HG03175 (cell line): ENCODE data around the gene C5orf58.
"Not testable (repeated sequence)": the region's sequence is repeated elsewhere in the genome, so short reads cannot be mapped to it uniquely, and the experiment has no call there.

ENCODE experiments used
- ATAC-seq: cut with Tn5 transposase; IDR thresholded peaks from one replicate; pipeline ENCODE4 v1.9.1; 2021; ENCODE audit warnings: mild to moderate bottlenecking, moderate library complexity; ENCODE audit not compliant: unreplicated experiment

C5orf58 gene

GRCh38 chr5:170223360-170223759 lies 9.4 kb upstream of the C5orf58 start:
- ATAC-seq = no peak

DNA sequence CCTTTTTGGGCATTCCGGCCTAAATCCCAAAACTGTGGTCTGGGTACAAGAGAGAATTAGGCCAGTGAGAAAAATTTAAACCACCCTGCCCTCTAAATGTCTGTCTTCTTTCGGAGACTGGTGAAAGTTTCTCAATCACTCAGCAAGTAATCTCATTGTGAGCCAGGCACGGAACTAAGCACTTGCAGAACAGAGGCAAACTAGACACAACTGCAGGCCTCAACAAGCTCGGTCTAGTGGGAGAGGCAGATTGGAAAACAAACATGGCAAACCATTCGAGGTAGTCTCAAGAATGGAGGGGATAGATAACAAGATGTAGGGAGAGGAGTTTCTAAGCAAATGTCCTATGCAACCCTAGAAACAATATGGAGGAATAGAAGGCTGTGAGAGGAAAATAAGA lies 8.9 kb upstream of the C5orf58 start:
- ATAC-seq = no peak

- no peak for ATAC-seq
Observed at GRCh38 chr5:170225326-170226128, 7.3 kb upstream of the C5orf58 start.

DNA sequence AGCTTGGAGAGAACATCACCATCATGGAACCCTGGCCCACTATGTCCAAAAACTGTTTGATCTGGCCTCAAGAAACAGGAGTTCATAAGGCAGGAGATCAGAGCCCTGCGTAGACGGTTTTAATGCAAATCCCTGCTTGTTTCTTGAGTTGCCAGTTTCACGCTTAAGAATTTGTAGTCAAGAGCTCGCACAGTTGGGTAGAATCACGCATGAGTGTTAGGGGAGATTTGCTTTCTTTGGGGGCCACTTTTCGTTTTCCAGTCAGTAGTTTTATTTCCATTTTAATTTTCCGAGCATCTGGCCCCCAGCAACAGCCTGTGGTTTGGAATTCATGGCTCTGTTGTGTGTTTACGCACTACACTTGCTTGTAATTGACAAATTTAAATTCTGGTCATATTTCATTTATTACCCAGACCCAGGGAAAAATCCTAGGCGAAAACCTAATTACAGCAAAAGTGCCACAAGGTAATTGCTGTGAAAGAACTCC lies 6.6 kb upstream of the C5orf58 start:
- no peak for ATAC-seq

GRCh38 chr5:170226661-170227060 lies 6.1 kb upstream of the C5orf58 start:
- ATAC-seq = no peak

DNA sequence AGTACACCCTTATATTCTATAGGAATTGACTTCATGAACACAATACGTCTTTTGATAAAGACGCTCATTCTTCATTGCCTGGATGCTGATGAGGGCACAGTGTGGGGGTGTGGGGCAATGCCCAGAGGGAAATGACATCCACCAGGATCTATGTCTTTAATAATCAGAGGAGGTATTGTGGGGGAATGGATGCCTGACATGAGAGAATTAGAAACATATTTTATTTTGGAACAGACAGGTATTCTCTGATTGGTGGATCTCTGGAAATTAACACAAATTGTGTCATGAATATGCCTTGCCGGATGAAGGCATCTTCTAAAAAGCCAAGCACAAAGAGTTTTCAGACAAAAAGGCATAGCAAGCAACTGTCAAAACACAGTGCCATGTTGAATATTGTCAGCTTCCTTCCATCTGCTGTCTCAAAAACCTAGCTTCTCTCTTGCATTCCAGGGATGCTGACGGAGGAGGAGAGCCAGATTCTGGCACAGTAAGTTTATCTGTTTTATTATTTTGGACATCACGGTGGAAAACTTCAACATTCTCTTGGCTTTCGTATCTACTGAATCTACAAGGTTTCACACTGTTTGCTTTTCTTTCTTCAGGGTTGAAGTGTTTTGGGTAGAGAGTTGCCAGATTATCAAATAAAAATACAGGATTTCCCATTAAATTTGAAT lies 3.9 kb upstream of the C5orf58 start:
- ATAC-seq = no peak

DNA sequence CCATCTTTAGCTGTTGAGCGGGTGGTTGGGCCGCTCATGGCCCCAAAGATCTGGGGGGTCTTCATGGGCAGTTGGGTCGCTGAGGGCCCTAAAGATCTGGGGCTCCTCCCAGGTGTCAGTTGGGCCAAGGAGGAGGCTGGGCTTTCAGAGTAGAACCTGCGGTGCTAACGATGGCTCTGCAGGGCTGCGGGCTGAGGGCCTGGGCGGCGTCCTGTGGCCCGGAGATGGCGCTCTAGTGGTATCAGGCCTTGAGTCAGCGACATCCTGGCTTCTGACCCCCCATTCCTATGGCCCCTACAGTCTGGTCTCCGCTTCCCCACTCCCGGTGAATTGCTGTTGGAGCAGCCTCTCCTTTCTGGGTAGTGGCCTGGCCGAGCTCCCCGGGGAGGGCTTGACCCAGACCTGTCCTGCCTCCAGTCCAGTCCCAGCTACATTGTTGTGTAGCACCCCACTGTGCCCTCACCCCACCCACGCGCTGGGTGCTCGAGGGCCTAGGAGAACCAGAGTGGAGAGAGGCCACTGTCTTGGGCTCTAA lies 640 bp downstream of the C5orf58 start:
- ATAC-seq = no peak

DNA sequence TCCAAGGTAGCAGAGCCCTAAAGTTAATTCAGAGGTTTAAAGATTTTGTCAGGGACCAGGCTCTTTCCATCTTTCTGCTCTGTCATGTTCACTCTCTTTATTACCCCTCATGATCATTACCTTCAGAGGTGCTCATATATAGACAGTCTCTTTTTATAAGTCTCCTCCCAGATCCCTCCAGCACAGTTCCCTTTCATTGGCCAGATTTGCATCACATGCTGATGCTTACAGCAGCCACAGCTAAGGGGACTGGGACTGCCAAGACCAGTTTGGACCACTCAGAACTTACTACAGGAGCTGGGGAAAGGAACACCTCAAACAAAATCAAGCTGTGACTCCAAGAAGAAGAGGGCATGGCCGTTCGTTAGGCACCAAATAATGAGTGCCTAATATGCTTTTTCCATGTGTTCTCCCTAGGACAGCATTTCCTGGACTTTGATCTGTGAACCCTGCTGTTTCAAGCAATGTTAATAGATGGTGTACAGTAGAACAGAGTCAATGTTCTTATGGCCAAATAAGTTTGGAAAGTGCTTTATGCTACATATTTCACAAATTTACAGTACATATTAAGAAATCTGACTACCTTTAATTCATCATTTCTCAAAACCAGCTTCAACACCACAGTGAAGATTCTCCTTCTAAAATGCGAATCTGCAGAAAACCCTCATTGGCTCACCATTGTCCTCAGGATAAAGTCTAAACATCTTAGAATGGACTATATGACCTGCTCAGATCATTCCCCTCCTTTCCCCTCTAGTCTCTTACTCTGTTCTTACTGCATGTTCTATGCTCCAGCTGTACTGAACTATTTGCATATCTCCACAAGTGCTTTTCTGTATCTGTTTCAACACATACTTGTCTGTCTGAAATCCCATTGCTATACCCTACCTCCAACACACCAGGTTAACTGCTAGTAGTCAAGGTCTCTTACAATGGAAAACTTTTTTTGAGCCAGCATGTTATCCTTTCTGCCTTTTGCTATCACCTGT lies 3.4 kb downstream of the C5orf58 start:
- ATAC-seq = no peak

- ATAC-seq = no peak
Observed at GRCh38 chr5:170238456-170239196, 5.8 kb downstream of the C5orf58 start.

DNA sequence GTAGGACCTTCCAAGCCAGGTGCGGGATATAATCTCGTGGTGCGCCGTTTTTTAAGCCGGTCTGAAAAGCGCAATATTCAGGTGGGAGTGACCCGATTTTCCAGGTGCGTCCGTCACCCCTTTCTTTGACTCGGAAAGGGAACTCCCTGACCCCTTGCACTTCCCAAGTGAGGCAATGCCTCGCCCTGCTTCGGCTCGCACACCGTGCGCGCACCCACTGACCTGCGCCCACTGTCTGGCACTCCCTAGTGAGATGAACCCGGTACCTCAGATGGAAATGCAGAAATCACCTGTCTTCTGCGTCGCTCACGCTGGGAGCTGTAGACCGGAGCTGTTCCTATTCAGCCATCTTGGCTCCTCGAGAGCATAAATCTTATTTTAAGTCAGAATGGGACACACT lies 12.7 kb downstream of the C5orf58 start:
- ATAC-seq = not testable (repeated sequence)

DNA sequence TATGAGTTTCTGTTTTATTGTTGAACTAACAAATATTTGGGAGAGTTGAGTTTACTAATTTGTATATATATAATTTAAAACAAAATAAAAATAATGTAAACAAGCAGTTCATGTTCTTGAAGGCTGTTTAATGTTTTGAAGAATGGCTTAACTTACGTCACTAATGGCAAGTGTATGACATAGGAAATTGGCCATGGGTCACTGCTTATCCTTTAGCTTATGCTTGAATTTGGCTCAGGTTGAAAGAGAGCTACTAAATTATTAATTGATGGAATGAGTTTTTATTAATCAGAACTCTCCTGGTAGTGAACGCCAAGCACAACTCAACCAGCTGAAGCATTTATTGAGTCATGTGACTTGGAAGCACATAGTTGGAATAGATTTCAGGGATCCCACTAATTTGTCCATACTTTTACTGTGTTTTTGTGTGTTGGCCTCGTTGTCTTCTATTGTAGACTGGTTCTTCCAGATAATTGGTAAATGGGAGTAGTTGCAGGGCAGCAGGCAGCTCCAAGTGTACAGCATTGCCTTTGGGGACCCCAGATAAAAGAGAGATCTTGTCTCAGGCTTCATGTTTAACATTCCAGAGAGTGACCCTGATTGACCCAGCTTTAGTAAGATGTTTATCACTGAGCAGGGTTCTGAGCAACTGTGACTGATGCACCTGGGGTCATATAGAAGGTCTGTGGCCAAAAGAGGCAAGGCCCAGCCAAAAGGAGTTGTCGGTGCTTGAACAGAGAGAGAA lies 13.5 kb downstream of the C5orf58 start:
- ATAC-seq = no peak

DNA sequence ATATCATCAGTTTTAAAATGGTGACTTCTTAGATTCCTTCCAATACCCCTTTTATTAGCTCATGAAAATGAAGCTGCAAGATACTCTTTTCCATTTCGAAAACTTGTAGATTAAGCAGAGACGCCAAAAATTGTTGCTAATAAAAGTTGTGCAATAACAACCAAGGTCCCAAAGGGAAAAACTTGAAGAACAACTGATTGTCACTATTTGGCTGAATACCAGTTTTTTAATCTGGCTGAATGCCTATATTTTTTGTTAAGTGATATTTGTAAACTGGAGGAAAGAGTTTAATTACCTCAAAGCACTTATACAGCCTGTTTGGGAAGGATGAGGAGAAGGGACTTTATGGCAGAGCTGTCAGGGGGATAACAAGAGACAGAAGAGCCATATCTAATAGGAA lies 14.6 kb downstream of the C5orf58 start:
- ATAC-seq = no peak

DNA sequence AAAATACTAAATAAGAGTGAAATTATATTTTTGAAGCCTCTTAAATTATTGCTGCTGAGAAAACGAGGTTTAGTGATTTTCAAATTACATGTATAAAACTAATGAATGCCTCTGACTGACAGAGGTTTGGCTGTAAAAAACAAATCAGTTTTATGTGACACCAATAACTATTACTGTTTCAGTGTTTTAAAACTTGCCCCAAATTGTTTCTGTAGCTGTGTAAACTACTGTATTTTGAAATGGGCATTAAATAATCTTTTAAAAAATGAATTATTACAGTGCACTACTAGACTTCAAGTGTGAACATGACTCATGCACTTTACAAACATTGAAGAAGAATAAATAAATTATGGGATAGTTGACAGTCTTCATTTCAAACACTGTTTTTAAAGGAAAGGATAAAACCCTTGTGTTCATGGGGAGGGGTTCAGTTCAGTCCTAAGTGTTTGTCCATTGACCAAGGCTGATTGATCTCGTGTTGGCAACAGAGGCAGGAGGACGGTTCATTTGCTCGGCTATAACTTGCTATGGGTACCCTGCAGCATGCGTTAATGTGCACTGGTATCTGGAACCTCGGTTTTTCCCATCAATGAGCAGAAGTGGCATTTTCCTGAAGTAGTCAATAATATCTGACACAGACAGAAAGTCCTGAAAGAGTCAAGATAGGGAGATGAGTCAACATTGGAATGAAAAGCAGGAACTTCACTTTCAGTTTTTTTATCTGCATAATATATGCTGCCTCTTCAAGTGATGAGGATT lies 15.6 kb downstream of the C5orf58 start:
- ATAC-seq = no peak

- not testable (repeated sequence) for ATAC-seq
Observed at GRCh38 chr5:170248931-170249227, 16.1 kb downstream of the C5orf58 start.

DNA sequence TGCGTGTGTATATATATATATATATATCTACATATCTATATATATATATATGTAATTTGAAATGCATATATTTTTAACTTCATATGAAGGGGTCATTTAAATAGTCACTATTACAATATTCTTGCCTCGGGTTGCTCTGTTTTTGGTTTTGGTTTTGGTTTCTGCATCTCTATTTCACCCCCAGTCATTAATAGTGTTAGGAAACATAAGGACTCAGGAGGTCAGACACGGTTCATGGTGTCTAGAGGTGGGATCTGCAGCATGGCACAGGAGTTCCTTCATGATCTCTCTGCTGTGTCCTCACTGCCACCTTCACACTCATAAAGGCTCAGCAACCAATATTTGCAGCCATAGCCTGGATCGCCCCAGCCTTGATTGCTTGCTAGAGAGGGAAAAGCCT lies 16.6 kb downstream of the C5orf58 start:
- no peak for ATAC-seq

- no peak for ATAC-seq
Observed at GRCh38 chr5:170250810-170251317, 18.1 kb downstream of the C5orf58 start.

DNA sequence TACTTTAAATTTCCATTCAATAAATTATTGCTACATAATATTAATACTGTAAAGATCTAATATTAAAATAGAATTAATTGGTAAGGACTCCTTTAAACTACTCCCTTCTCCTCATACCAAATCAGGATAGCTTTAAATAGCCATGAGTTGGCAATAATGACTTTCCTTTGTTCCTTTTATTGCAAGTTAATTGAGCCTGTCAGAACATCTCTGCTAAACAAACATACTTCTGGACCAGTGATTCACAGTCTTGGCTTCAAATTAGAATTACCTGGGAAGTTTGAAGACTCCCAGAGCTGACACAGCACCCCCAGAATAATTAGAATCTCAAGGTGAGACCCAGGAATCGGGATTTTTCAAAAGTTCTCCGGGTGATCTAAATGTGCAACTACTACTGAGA lies 18.7 kb downstream of the C5orf58 start:
- no peak for ATAC-seq

- no peak for ATAC-seq
Observed at GRCh38 chr5:170252109-170252508, 19.3 kb downstream of the C5orf58 start.
